SK-N-SH treated with all-trans-retinoic acid at 6 μM for 48 hours (cell line): ENCODE measurements around the gene PIH1D1.

Source experiments
- ATAC-seq: fragments of 200-7000 bp; cut with Tn5 transposase; 3 replicates; pipeline ENCODE4 v1.9.1; 2020; ENCODE audit warnings: mild to moderate bottlenecking, moderate library complexity
- BACH2 ChIP-seq: fragments of 250-450 bp; sonication (Bioruptor Pico); IDR thresholded peaks from 2 replicates; pipeline ENCODE4 v1.9.0; 2021; ENCODE audit warnings: mild to moderate bottlenecking, borderline replicate concordance
- CREB5 ChIP-seq: fragments of 250-450 bp; sonication (Bioruptor Pico); IDR thresholded peaks from 2 replicates; pipeline ENCODE4 v1.5.1; 2020; ENCODE audit warnings: low read depth, mild to moderate bottlenecking, moderate library complexity
- CSDC2 ChIP-seq: fragments of 250-450 bp; sonication (Bioruptor Pico); IDR thresholded peaks from 2 replicates; pipeline ENCODE4 v1.5.0; 2020; ENCODE audit warnings: mild to moderate bottlenecking, moderate library complexity
- CSRNP3 ChIP-seq: fragments of 250-450 bp; sonication (Bioruptor Pico); IDR thresholded peaks from 2 replicates; pipeline ENCODE4 v1.5.1; 2021; ENCODE audit warnings: mild to moderate bottlenecking, moderate library complexity
- GLIS3 ChIP-seq: fragments of 250-450 bp; sonication (Bioruptor Pico); IDR thresholded peaks from 2 replicates; pipeline ENCODE4 v1.5.0; 2020; ENCODE audit warnings: mild to moderate bottlenecking, moderate library complexity
- OSR1 ChIP-seq: fragments of 250-450 bp; sonication (Bioruptor Pico); IDR thresholded peaks from 2 replicates; pipeline ENCODE4 v1.8.0; 2022; ENCODE audit warnings: moderate library complexity, mild to moderate bottlenecking, inconsistent platforms
- PATZ1 ChIP-seq: fragments of 250-450 bp; sonication (Bioruptor Pico); IDR thresholded peaks from 2 replicates; pipeline ENCODE4 v1.8.0; 2020; ENCODE audit warnings: mild to moderate bottlenecking, moderate library complexity, borderline replicate concordance
- POU6F1 ChIP-seq: fragments of 250-450 bp; sonication (Bioruptor Pico); IDR thresholded peaks from 2 replicates; pipeline ENCODE4 v1.8.0; 2021; ENCODE audit warnings: low read depth, mild to moderate bottlenecking, moderate library complexity, borderline replicate concordance
- PPARA ChIP-seq: fragments of 250-450 bp; sonication (Bioruptor Pico); IDR thresholded peaks from 2 replicates; pipeline ENCODE4 v1.5.0; 2020; ENCODE audit warnings: mild to moderate bottlenecking, borderline replicate concordance
- RARB ChIP-seq: fragments of 250-450 bp; sonication (Bioruptor Pico); IDR thresholded peaks from 2 replicates; pipeline ENCODE4 v1.8.0; 2021; ENCODE audit warnings: mild to moderate bottlenecking, moderate library complexity
- SNAI2 ChIP-seq: fragments of 250-450 bp; sonication (Bioruptor Pico); IDR thresholded peaks from 2 replicates; pipeline ENCODE4 v1.5.0; 2020; ENCODE audit warnings: mild to moderate bottlenecking, moderate library complexity
- TCF4 ChIP-seq: fragments of 250-450 bp; sonication (Bioruptor Pico); IDR thresholded peaks from 2 replicates; pipeline ENCODE4 v1.8.0; 2021; ENCODE audit warnings: mild to moderate bottlenecking, moderate library complexity, borderline replicate concordance
- TOX ChIP-seq: fragments of 250-450 bp; sonication (Bioruptor Pico); IDR thresholded peaks from 2 replicates; pipeline ENCODE4 v1.8.0; 2021; ENCODE audit warnings: mild to moderate bottlenecking, moderate library complexity, borderline replicate concordance
- TSHZ2 ChIP-seq: fragments of 250-450 bp; sonication (Bioruptor Pico); IDR thresholded peaks from 2 replicates; pipeline ENCODE4 v1.5.0; 2020; ENCODE audit warnings: mild to moderate bottlenecking, moderate library complexity
- ZC3H10 ChIP-seq: fragments of 250-450 bp; sonication (Bioruptor Pico); IDR thresholded peaks from 2 replicates; pipeline ENCODE4 v1.5.1; 2021; ENCODE audit warnings: mild to moderate bottlenecking, moderate library complexity
- ZFP3 ChIP-seq: fragments of 250-450 bp; sonication (Bioruptor Pico); IDR thresholded peaks from 2 replicates; pipeline ENCODE4 v1.5.0; 2020; ENCODE audit warnings: mild to moderate bottlenecking, moderate library complexity
- ZFP30 ChIP-seq: fragments of 450-650 bp; formaldehyde crosslinking; IDR thresholded peaks from 2 replicates; pipeline ENCODE4 v1.5.0; 2022; ENCODE audit warnings: mild to moderate bottlenecking, moderate library complexity
- ZNF565 ChIP-seq: fragments of 450-650 bp; formaldehyde crosslinking; conservative IDR thresholded peaks from 2 replicates; pipeline ENCODE4 v1.5.0; 2020; ENCODE audit warnings: low read depth, mild to moderate bottlenecking, moderate library complexity
- ZNF70 ChIP-seq: fragments of 450-650 bp; formaldehyde crosslinking; IDR thresholded peaks from 2 replicates; pipeline ENCODE4 v1.5.0; 2020; ENCODE audit warnings: mild to moderate bottlenecking, moderate library complexity
- ZNF8 ChIP-seq: fragments of 450-650 bp; formaldehyde crosslinking; IDR thresholded peaks from 2 replicates; pipeline ENCODE4 v1.5.0; 2020; ENCODE audit warnings: mild to moderate bottlenecking, moderate library complexity

The PIH1D1 gene

GRCh38 chr19:49434907-49435583 is 16.6 kb downstream of the PIH1D1 start:
- TF ChIP-seq ZC3H10 (CRISPR knock-in tag): no peak
- no peak for TF ChIP-seq RARB (CRISPR knock-in tag)
- no peak for TF ChIP-seq PPARA (CRISPR knock-in tag)
- no peak for TF ChIP-seq CSDC2
- no peak for TF ChIP-seq SNAI2 (CRISPR knock-in tag)
- TF ChIP-seq CREB5 (CRISPR knock-in tag): no peak
- no peak for TF ChIP-seq ZFP3
- no peak for TF ChIP-seq ZNF70 (CRISPR knock-in tag)

GRCh38 chr19:49433240-49433901 is 18.2 kb downstream of the PIH1D1 start:
- ATAC-seq: no peak
- no peak for TF ChIP-seq CREB5 (CRISPR knock-in tag)
- TF ChIP-seq, all 23 proteins: peak for 0

More at GRCh38 chr19:49434907-49435583, 16.6 kb downstream of the PIH1D1 start:
- ATAC-seq: peak; percentile 40

- ATAC-seq: no peak
- no peak for TF ChIP-seq TOX
- TF ChIP-seq BACH2: no peak
- no peak for TF ChIP-seq PATZ1 (CRISPR knock-in tag)
- no peak for TF ChIP-seq POU6F1 (CRISPR knock-in tag)
- TF ChIP-seq ZNF565 (CRISPR knock-in tag): no peak
- TF ChIP-seq ZC3H10 (CRISPR knock-in tag): no peak
- no peak for TF ChIP-seq ZFP3
- TF ChIP-seq ZNF8 (CRISPR knock-in tag): no peak
- TF ChIP-seq GLIS3: no peak
- no peak for TF ChIP-seq SNAI2 (CRISPR knock-in tag)
- no peak for TF ChIP-seq ZFP30 (CRISPR knock-in tag)
- no peak for TF ChIP-seq TCF4 (CRISPR knock-in tag)
- no peak for TF ChIP-seq TSHZ2
- TF ChIP-seq OSR1 (CRISPR knock-in tag): no peak
- no peak for TF ChIP-seq RARB (CRISPR knock-in tag)
- no peak for TF ChIP-seq CSRNP3
- no peak for TF ChIP-seq CREB5 (CRISPR knock-in tag)
- no peak for TF ChIP-seq CSDC2
- TF ChIP-seq PPARA (CRISPR knock-in tag): no peak
Measured at GRCh38 chr19:49432141-49433073, 19.2 kb downstream of the PIH1D1 start.
